Transverse colon (tissue), 3 donors: ENCODE results near the gene NECTIN3.
A peak's percentile ranks its signal among the peaks of the same experiment; 100 is the strongest.

Experiments used
- CTCF ChIP-seq, 5 experiments: fragments of 200-600 bp in 3 of 5; fragments of 450-650 bp in 2 of 5; sonication (generic) in 3 of 5; IDR thresholded peaks; 1 replicate in 2 of 5; 2 replicates in 3 of 5; pipeline ENCODE4 v1.5.1; 2016 to 2017; ENCODE audit warnings: antibody characterized with exemption in 5 of 5, inconsistent platforms in 3 of 5, mild to moderate bottlenecking in 2 of 5, moderate library complexity in 1 of 5
- POLR2A ChIP-seq: fragments of 450-650 bp; IDR thresholded peaks from one replicate; pipeline ENCODE4 v1.6.1; 2016; ENCODE audit warnings: antibody characterized with exemption, mild to moderate bottlenecking, moderate library complexity

GRCh38 chr3:111080413-111080812 is 8.8 kb downstream of the NECTIN3 start:
- TF ChIP-seq CTCF (IDR thresholded peaks at IDR 0.05) = peak; percentile 34 to 50 (median 49)
- TF ChIP-seq POLR2A = no peak
